Activated CD8-positive, alpha-beta memory T cell treated with anti-CD3 and anti-CD28 coated beads, Interleukin-2, amount 10 ng/mL, durations not matched to agents 7 days and 5 days (primary cell): Measurements from ENCODE around the gene ETFBKMT. TPM values are rescaled to one million over a fixed set of nuclear protein-coding genes. Genes with fewer than 3 reads are reported as not detected.
"Not testable (repeated sequence)": the region's sequence is repeated elsewhere in the genome, so short reads cannot be mapped to it uniquely, and the experiment has no call there.

ENCODE experiments used
- ATAC-seq: fragments of 150-1000 bp; cut with Tn5 transposase; one replicate; pipeline ENCODE4 v1.10.0; 2021; ENCODE audit warnings: moderate library complexity
- CTCF ChIA-PET: fragments of 350-600 bp; sonication (Branson Sonifier 250); formaldehyde crosslinking; loops from one replicate; lab custom pipeline; 2021; ENCODE audit warnings: antibody characterized with exemption; lab: Charles Lee
- DNase-seq: peaks from one replicate; pipeline ENCODE4 v3.0.0-alpha.2; 2020
- H3K27ac Mint-ChIP-seq: one replicate; pipeline ENCODE4 v1.8.0; 2021; ENCODE audit warnings: mild to moderate bottlenecking, mixed read lengths
- H3K27me3 Mint-ChIP-seq: one replicate; pipeline ENCODE4 v1.8.0; 2021; ENCODE audit warnings: mixed read lengths
- H3K36me3 Mint-ChIP-seq: one replicate; pipeline ENCODE4 v1.8.0; 2021; ENCODE audit warnings: mild to moderate bottlenecking, mixed read lengths
- H3K4me1 Mint-ChIP-seq: one replicate; pipeline ENCODE4 v1.8.0; 2021; ENCODE audit warnings: mixed read lengths
- H3K4me3 Mint-ChIP-seq: one replicate; pipeline ENCODE4 v1.8.0; 2021; ENCODE audit warnings: mild to moderate bottlenecking, moderate library complexity, mixed read lengths
- H3K9me3 Mint-ChIP-seq: one replicate; pipeline ENCODE4 v1.8.0; 2022; ENCODE audit warnings: low read depth, mixed read lengths
- total RNA-seq, 2 experiments: library from RNA; stranded (reverse); gene quantifications; one replicate each; pipeline ENCODE4 v1.2.3, GENCODE V29; 2021

The ETFBKMT gene
- total RNA-seq, 2 experiments from 2014 or later, result 1.2 to 2.1 TPM

DNA sequence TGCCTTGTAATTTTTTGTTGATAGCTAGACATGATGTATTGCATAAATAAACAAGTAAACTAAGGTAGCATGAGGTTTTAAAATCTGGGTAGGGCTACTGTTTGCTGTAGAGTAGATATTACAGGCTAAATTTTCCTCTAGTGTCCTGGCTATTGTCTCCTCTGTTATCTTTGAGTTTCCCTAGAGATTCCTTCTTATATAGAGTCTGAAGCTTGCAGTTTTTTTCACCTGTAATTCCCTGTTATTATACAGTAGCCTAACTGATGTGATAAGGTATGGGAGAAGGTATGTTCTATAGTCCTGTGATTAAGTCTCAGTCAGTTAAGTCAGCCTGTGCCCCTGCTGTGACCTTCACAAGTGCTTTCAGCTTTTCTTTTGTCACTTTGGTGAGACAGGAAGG lies 9.5 kb downstream of the ETFBKMT start:
- no peaks in the 10 kb centered on the region for H3K27me3 Mint-ChIP-seq
- no peak overlapping the region for H3K27ac Mint-ChIP-seq
- H3K4me3 Mint-ChIP-seq, result no peak overlapping the region
- DNase-seq, result no peak
- H3K36me3 Mint-ChIP-seq, result peaks cover 12% of the 10 kb centered on the region
- CTCF ChIA-PET, result interaction anchor here (0.8 to 3.5 kb wide), 2 partner anchors 13 to 16 kb away, joined by 3 to 11 read pairs; no protein-coding TSS in a partner anchor
- no peaks in the 10 kb centered on the region for H3K4me1 Mint-ChIP-seq
- no peak for ATAC-seq
- peaks cover 4% of the 10 kb centered on the region for H3K9me3 Mint-ChIP-seq

DNA sequence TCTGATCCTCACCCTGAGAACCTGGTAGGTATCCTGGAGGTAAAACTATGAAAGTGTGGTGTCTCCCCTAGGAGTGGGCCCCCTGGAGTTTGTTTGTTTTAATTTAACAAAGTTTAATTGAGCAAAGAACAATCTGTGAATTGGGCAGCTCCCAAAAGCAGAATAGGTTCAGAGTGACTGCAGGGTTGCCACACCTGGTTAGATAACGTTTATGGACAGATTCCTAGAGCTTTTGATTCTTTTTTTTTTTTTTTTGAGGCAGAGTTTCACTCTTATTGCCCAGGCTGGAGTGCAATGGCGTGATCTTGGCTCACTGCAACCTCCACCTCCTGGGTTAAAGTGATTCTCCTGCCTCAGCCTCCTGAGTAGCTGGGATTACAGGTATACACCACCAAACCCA lies 10.1 kb downstream of the ETFBKMT start:
- not testable (repeated sequence) for H3K27me3 Mint-ChIP-seq, H3K4me1 Mint-ChIP-seq, DNase-seq, H3K4me3 Mint-ChIP-seq, H3K27ac Mint-ChIP-seq, ATAC-seq, H3K9me3 Mint-ChIP-seq
- CTCF ChIA-PET, result interaction anchor here (0.8 to 3.5 kb wide), 2 partner anchors 13 to 16 kb away, joined by 3 to 11 read pairs; no protein-coding TSS in a partner anchor
- peaks cover 12% of the 10 kb centered on the region for H3K36me3 Mint-ChIP-seq

DNA sequence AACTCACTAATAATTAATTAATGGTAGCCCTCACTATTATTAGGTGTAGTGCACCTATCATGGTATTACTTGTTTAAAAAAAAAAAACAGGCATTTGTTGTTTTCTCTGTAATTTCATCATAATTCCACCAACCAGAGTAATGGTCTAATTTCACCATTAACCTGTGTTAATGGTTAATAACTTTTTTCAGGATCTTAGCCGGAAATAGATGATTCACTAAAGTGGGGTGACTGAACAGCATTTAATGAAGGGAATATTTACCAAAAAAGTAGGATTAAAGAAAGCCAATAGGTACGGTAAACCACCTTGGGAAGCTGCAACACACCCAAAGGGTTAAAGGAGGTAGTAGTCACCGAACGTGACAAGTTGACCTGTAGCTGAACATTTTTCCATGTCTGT lies 13.0 kb downstream of the ETFBKMT start:
- peaks cover 10% of the 10 kb centered on the region for H3K36me3 Mint-ChIP-seq
- H3K9me3 Mint-ChIP-seq, result no peaks in the 10 kb centered on the region
- H3K27me3 Mint-ChIP-seq, result no peaks in the 10 kb centered on the region
- CTCF ChIA-PET, result interaction anchor here (0.7 to 1.2 kb wide), 2 partner anchors 10 to 13 kb away, joined by 3 read pairs; no protein-coding TSS in a partner anchor
- no peak overlapping the region for H3K27ac Mint-ChIP-seq
- ATAC-seq, result no peak
- DNase-seq, result no peak
- H3K4me1 Mint-ChIP-seq, result no peaks in the 10 kb centered on the region
- H3K4me3 Mint-ChIP-seq, result no peak overlapping the region

DNA sequence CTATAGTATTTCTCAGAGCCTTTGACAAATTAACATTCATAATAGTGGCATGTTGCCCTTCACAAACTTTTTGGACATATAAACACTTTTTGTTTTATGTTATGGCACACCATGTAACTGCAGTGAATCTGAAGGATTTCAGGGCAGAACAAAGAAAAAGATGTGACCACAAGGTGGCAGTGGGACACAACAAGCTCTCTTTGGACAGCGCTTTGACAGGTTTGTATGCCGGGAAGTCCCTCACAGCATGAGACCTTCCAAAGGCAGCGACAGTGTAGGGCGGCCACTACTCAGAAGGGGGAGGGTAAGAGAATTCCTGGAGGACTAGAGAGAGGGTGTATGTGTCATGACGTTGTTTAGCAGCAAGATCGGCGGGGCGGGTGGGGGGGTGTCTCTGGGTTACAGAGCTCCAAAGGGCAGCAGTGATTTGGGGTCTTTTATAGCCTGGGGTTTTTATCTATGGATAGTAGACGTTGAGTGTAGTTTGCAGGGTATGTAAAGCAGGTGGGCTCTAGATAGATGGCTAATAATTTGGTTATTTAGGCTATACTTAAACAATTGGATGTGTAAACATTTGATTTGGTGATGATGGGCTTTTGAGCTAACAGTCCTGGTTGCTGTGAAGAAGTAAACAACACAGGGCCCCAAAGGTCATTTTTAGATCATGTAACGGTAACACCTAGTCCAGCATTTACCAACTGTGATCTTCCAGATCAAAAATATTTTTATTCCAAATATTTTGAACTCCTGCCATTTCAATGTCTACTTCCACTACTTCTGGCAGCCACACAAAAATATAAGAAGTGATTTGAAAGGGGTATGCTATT lies 22.9 kb downstream of the ETFBKMT start:
- Mint-ChIP-seq H3K36me3 (peaks cover 28% of the 10 kb centered on the region), H3K27ac (peak overlapping the region; percentile 65), H3K4me1 (peaks cover 12% of the 10 kb centered on the region), H3K9me3 (no peaks in the 10 kb centered on the region), H3K4me3 (no peak overlapping the region), H3K27me3 (no peaks in the 10 kb centered on the region)
- DNase-seq (peak; percentile 80), ATAC-seq (peak; percentile 91)
- CTCF ChIA-PET, result interaction anchor here (0.6 to 2.7 kb wide), 24 partner anchors 10 to 630 kb away, joined by 3 to 13 read pairs (median 4); partner anchors contain the start of gene RESF1

DNA sequence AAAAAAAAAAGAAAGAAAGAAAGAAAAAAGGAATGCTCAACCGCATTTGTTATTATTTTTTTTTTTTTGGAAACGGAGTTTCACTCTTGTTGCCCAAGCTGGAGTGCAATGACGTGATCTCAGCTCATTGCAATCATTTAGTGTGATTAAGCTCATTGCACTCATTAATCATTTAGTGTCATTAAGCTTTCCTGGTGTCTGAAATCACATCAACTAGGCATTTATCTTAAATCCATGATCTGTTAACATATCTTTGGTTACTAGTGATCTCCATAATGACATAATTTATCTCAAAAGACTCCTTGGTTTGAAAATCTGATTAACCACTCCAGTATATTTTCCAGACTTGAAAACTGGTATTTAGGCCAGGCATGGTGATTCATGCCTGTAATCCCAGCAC lies 26.3 kb downstream of the ETFBKMT start:
- peaks cover 2% of the 10 kb centered on the region for H3K9me3 Mint-ChIP-seq
- H3K36me3 Mint-ChIP-seq, result peaks cover 37% of the 10 kb centered on the region
- DNase-seq (no peak), ATAC-seq (no peak)
- no peak overlapping the region for H3K4me3 Mint-ChIP-seq
- H3K27ac Mint-ChIP-seq, result no peak overlapping the region
- peaks cover 12% of the 10 kb centered on the region for H3K4me1 Mint-ChIP-seq
- H3K27me3 Mint-ChIP-seq, result no peaks in the 10 kb centered on the region
- CTCF ChIA-PET, result interaction anchor here (1.2 kb wide), 1 partner anchor 29 kb away, joined by 3 read pairs; no protein-coding TSS in a partner anchor

DNA sequence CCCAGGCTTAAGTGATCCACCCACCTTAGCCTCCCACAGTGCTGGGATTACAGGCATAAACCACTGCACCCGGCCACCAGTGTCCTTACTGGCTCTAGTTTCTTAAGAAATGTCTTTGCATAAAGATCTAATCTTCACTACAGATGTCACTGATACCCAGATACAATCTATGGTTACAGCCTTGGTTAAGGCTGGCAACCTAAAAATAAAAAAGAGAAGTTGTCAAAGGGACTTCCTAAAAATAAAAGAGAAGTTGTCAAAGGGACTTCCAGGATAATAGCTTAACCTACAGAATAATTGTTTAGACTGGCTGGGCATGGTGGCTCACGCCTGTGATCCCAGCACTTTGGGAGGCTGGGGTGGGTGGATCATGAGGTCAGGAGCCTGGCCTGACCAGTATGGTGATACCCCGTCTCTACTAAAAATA lies 27.6 kb downstream of the ETFBKMT start:
- peaks cover 2% of the 10 kb centered on the region for H3K9me3 Mint-ChIP-seq
- peaks cover 10% of the 10 kb centered on the region for H3K4me1 Mint-ChIP-seq
- ATAC-seq, result no peak
- H3K27me3 Mint-ChIP-seq, result no peaks in the 10 kb centered on the region
- CTCF ChIA-PET, result no interaction called here
- H3K27ac Mint-ChIP-seq, result no peak overlapping the region
- DNase-seq, result no peak
- no peak overlapping the region for H3K4me3 Mint-ChIP-seq
- H3K36me3 Mint-ChIP-seq, result peaks cover 38% of the 10 kb centered on the region

DNA sequence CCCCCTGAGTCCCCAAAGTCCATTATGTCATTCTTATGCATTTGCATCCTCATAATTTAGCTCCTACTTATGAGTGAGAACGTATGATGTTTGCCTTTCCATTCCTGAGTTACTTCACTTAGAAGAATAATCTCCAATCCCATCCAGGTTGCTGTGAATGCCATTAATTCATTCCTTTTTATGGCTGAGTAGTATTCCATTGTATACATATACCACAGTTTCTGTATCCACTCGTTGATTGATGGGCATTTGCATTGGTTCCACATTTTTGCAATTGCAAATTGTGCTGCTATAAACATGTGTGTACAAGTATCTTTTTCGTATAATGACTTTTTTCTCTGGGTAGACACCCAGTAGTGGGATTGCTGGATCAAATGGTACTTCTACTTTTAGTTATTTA lies 30.4 kb downstream of the ETFBKMT start:
- not testable (repeated sequence) for H3K9me3 Mint-ChIP-seq, H3K27ac Mint-ChIP-seq, H3K27me3 Mint-ChIP-seq, H3K4me3 Mint-ChIP-seq, H3K4me1 Mint-ChIP-seq, ATAC-seq, DNase-seq
- CTCF ChIA-PET, result interaction anchor here (1.6 kb wide), 1 partner anchor 9 kb away, joined by 3 read pairs; no protein-coding TSS in a partner anchor
- peaks cover 22% of the 10 kb centered on the region for H3K36me3 Mint-ChIP-seq

DNA sequence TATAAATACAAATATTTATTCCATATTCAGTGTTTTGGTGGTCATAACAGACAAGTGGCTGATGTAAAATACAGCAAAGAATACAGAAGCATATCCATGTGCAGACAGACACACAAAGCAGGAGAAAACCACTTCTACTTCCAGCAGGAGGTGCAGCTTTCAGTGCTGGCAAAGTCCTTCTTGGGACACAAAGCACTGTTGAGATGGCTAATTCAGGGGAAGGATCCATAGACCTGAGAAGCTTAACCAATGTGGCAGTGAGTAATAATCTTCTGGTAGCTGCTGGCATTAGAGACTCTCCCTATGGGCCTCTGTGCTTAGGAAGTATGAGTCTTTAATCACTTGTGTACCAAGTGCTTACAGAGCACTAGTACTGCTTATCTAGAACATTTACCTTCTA lies 42.6 kb downstream of the ETFBKMT start:
- Mint-ChIP-seq H3K4me3 (no peak overlapping the region), H3K4me1 (no peaks in the 10 kb centered on the region), H3K27ac (no peak overlapping the region), H3K9me3 (no peaks in the 10 kb centered on the region), H3K27me3 (no peaks in the 10 kb centered on the region), H3K36me3 (peaks cover 9% of the 10 kb centered on the region)
- CTCF ChIA-PET, result no interaction called here
- DNase-seq (no peak), ATAC-seq (no peak)

DNA sequence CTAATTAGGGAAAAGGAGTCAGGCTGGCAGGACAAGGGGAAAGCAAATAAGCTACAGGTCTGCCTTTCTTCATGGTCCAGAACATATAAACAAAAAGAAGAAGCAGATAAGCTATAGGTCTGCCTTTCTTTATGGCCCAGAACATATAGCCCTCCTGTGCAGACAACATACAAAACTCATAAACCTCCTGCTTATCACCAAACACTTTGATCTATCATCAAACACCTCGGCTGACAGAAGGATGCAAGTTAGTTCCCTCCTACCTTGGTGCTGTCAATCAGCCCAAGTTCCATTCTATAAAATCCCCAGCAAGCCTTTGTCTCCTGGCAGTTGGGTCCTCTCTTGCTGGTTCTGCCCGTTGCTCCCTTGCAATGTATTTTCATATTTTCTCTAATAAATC lies 46.1 kb downstream of the ETFBKMT start:
- no peak overlapping the region for H3K4me3 Mint-ChIP-seq
- no peak for ATAC-seq

DNA sequence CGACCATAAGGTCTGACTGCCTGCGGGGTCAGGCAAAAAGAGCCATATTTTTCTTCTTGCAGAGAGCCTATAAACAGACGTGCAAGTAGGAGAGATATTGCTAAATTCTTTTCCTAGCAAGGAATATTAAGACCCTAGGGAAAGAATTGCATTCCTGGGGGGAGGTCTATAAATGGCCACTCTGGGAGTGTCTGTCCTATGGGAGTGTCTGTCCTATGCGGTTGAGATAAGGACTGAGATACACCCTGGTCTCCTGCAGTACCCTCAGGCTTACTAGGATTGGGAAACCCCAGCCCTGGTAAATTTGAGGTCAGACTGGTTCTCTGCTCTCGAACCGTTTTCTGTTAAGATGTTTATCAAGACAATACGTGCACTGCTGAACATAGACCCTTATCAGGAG lies 48.6 kb downstream of the ETFBKMT start:
- CTCF ChIA-PET, result interaction anchor here (0.6 kb wide), 1 partner anchor 391 kb away, joined by 3 read pairs; no protein-coding TSS in a partner anchor
- Mint-ChIP-seq H3K9me3 (peaks cover 11% of the 10 kb centered on the region), H3K36me3 (peaks cover 20% of the 10 kb centered on the region)
- not testable (repeated sequence) for H3K4me1 Mint-ChIP-seq, DNase-seq, ATAC-seq, H3K4me3 Mint-ChIP-seq, H3K27ac Mint-ChIP-seq, H3K27me3 Mint-ChIP-seq

More for the DNA sequence above, 46.1 kb downstream of the ETFBKMT start:
- Mint-ChIP-seq H3K27ac (no peak overlapping the region), H3K4me1 (no peaks in the 10 kb centered on the region), H3K27me3 (no peaks in the 10 kb centered on the region), H3K9me3 (peaks cover 9% of the 10 kb centered on the region), H3K36me3 (peaks cover 20% of the 10 kb centered on the region)
- CTCF ChIA-PET, result no interaction called here
- DNase-seq, result no peak

DNA sequence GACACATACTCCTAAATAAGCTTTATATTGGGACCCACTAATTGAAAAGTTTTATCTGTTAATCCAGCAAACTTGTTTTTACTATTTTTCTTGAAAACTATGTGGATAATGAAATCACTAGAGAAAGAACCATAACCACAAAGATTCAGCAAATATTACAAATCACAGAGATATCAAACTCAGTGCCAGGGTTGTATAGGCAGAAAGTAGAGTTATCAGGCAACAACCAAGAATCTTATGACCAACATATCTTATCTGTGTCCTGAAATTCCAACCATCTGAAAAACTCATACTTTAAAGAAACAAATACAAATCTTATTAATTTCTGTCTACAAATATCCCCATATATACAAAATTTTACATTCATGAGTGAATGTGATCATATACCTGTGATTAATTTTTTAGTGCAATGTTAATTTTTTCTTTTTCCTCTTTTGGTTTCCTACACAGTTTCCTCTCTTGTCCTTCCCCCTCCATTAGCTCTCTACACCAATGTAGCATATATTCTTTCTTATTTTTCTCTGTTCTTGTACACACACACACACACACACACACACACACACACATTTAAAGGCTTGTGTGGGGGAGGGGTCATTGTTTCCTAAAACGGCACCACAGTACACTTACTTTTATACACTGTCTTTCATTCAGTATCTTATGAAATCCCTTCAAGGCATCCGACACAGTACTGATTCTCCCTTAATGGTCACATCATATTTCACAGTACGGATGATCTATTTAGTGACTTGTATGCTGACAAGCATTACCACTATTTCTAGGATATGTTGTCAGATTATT lies 50.7 kb downstream of the ETFBKMT start:
- ATAC-seq (no peak), DNase-seq (no peak)
- Mint-ChIP-seq H3K9me3 (peaks cover 11% of the 10 kb centered on the region), H3K27me3 (no peaks in the 10 kb centered on the region), H3K4me1 (no peaks in the 10 kb centered on the region), H3K4me3 (no peak overlapping the region), H3K36me3 (peaks cover 20% of the 10 kb centered on the region), H3K27ac (no peak overlapping the region)
- CTCF ChIA-PET, result no interaction called here

DNA sequence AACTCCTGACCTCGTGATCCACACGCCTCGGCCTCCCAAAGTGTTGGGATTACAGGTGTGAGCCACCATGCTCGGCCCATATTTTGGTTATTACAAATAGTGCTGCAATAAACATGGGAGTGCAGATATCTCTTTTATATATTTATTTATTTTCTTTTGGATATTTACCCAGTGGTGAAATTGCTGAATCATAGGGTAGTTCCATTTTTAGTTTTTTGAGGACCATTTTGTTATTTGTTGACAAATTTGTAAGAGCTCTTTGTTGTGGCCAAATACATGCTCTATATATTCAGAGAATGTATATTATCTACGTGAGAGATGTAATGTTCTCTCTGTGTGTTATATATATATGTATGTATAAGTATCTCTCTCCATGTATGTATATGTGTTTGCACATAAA lies 53.4 kb downstream of the ETFBKMT start:
- H3K9me3 Mint-ChIP-seq, result peaks cover 6% of the 10 kb centered on the region
- ATAC-seq (no peak), DNase-seq (no peak)
- H3K4me1 Mint-ChIP-seq, result no peaks in the 10 kb centered on the region
- CTCF ChIA-PET, result no interaction called here
- peaks cover 19% of the 10 kb centered on the region for H3K36me3 Mint-ChIP-seq
- no peak overlapping the region for H3K4me3 Mint-ChIP-seq
- H3K27ac Mint-ChIP-seq, result no peak overlapping the region
- no peaks in the 10 kb centered on the region for H3K27me3 Mint-ChIP-seq
